ENCODE data around the gene LDLRAD3. TPM values are rescaled to one million over a fixed set of nuclear protein-coding genes. Genes with fewer than 3 reads are reported as not detected.

Gene LDLRAD3
- total RNA-seq, 1 experiment from 2014 or later: 12.1 TPM

GRCh38 chr11:36035999-36036398 lies 92.1 kb downstream of the LDLRAD3 start:
- TF ChIP-seq, protein P1, sequence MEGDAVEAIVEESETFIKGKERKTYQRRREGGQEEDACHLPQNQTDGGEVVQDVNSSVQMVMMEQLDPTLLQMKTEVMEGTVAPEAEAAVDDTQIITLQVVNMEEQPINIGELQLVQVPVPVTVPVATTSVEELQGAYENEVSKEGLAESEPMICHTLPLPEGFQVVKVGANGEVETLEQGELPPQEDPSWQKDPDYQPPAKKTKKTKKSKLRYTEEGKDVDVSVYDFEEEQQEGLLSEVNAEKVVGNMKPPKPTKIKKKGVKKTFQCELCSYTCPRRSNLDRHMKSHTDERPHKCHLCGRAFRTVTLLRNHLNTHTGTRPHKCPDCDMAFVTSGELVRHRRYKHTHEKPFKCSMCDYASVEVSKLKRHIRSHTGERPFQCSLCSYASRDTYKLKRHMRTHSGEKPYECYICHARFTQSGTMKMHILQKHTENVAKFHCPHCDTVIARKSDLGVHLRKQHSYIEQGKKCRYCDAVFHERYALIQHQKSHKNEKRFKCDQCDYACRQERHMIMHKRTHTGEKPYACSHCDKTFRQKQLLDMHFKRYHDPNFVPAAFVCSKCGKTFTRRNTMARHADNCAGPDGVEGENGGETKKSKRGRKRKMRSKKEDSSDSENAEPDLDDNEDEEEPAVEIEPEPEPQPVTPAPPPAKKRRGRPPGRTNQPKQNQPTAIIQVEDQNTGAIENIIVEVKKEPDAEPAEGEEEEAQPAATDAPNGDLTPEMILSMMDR (conservative IDR thresholded peaks at IDR 0.05): no peak
- Histone ChIP-seq H2AFZ (ENCODE audit: low read length) (no peak overlapping the region), H3K4ac (ENCODE audit: low read depth, low read length) (no peak overlapping the region), H2BK20ac (ENCODE audit: low read depth, low read length, poor library complexity, severe bottlenecking) (no peak overlapping the region), H4K5ac (ENCODE audit: insufficient read length, low read depth, low read length) (no peak overlapping the region), H4K8ac (replicated peaks; ENCODE audit: insufficient read length, low read depth, low read length) (no peak overlapping the region), H3K4me2 (ENCODE audit: insufficient read depth, insufficient read length, low read length) (no peak overlapping the region), H3K27ac (ENCODE audit: insufficient read length, low read depth, low read length) (no peak overlapping the region), H3K14ac (ENCODE audit: insufficient read depth, low read length) (no peak overlapping the region), H3K23me2 (ENCODE audit: insufficient read length, low read depth, low read length, poor library complexity, severe bottlenecking) (no peaks in the 10 kb centered on the region), H2BK120ac (ENCODE audit: low read depth, low read length, poor library complexity, severe bottlenecking) (no peak overlapping the region), H3K18ac (ENCODE audit: insufficient read length, low read depth, low read length) (no peak overlapping the region), H2BK12ac (ENCODE audit: insufficient read length, low read depth, low read length) (no peak overlapping the region), H3K9ac (ENCODE audit: extremely low read depth, insufficient read length, low read length) (no peak overlapping the region), H3K56ac (ENCODE audit: insufficient read length, low read depth, low read length) (no peak overlapping the region), H2AK5ac (ENCODE audit: insufficient read length, low read length) (no peak overlapping the region), H3K79me2 (ENCODE audit: insufficient read depth, low read length) (no peaks in the 10 kb centered on the region), H3K27me3 (ENCODE audit: insufficient read depth, low read length) (no peaks in the 10 kb centered on the region), H3K79me1 (ENCODE audit: insufficient read depth, low read depth, low read length, poor library complexity, severe bottlenecking) (peaks cover 5% of the 10 kb centered on the region), H3K9me3 (ENCODE audit: control insufficient read depth, low read depth, low read length) (no peaks in the 10 kb centered on the region), H3K4me1 (ENCODE audit: insufficient read depth, low read length) (peaks cover 4% of the 10 kb centered on the region), H2BK15ac (ENCODE audit: low read depth, low read length) (no peak overlapping the region), H2BK5ac (ENCODE audit: insufficient read length, low read length) (no peak overlapping the region), H4K91ac (ENCODE audit: insufficient read length, low read depth, low read length) (no peak overlapping the region), H3K23ac (ENCODE audit: insufficient read length, low read depth, low read length) (no peak overlapping the region), H4K20me1 (ENCODE audit: control insufficient read depth, insufficient read depth, insufficient read length) (no peaks in the 10 kb centered on the region), H3T11ph (ENCODE audit: low read length) (no peak overlapping the region)
- peaks cover 0 to 2% of the 10 kb centered on the region in 2 experiments; a peak in 1 of 5 replicates for H3K9me3 Mint-ChIP-seq
- H3K27ac Mint-ChIP-seq: no peak overlapping the region; a peak in 1 of 7 replicates
- no peaks in the 10 kb centered on the region for H3K27me3 Mint-ChIP-seq (ENCODE audit: low read depth)
- H3K4me1 Mint-ChIP-seq: peaks cover 31 to 36% of the 10 kb centered on the region in 2 experiments
- WGBS (ENCODE audit: extremely low coverage, insufficient read length, low lambda C conversion rate): no CpG with 5 or more reads among the region's 9 CpGs
- no peak overlapping the region for H3K4me3 Mint-ChIP-seq
- H3K36me3 Mint-ChIP-seq (ENCODE audit: insufficient read depth in 1 of 3, low read depth in 3 of 3): peaks cover 4 to 25% (median 12%) of the 10 kb centered on the region in 3 experiments; a peak in 6 of 7 replicates
- no peak for DNase-seq
